OCI-LY3 (cell line): ENCODE data around the gene CHP1.
"Not testable (repeated sequence)": the region's sequence is repeated elsewhere in the genome, so short reads cannot be mapped to it uniquely, and the experiment has no call there.

Experiments
- H2AFZ ChIP-seq: fragments of 200-600, 300-600 bp; shearing (Covaris generic); 2 replicates; pipeline ENCODE4 v1.6.0; 2014; ENCODE audit warnings: antibody characterized with exemption, low read depth, low read length
- H3K27ac ChIP-seq: fragments of 200-600, 300-600 bp; sonication (generic); 2 replicates; pipeline ENCODE4 v1.5.1; 2014; ENCODE audit warnings: mild to moderate bottlenecking, low read length, moderate library complexity, mixed read lengths
- H3K27me3 ChIP-seq: fragments of 200-600, 300-600 bp; sonication (generic); 2 replicates; pipeline ENCODE4 v1.6.1; 2014; ENCODE audit warnings: low read depth, low read length, mixed read lengths
- H3K36me3 ChIP-seq: fragments of 200-600, 300-600 bp; sonication (generic); replicated peaks from 2 replicates; pipeline ENCODE3; 2014; ENCODE audit warnings: low read depth, low read length, mixed read lengths
- H3K4me1 ChIP-seq: fragments of 300-600, 200-600 bp; sonication (generic); 2 replicates; pipeline ENCODE4 v1.6.1; 2014; ENCODE audit warnings: low read length, mixed read lengths
- H3K4me2 ChIP-seq: fragments of 200-600, 300-600 bp; sonication (generic); 2 replicates; pipeline ENCODE4 v1.6.1; 2014; ENCODE audit warnings: low read length, mixed read lengths
- H3K4me3 ChIP-seq: fragments of 300-600, 200-600 bp; sonication (generic); 2 replicates; pipeline ENCODE4 v1.5.1; 2014; ENCODE audit warnings: antibody characterized with exemption, mild to moderate bottlenecking, low read length, moderate library complexity
- H3K79me2 ChIP-seq: fragments of 300-600, 200-600 bp; shearing (Covaris generic); 2 replicates; pipeline ENCODE4 v1.6.1; 2014; ENCODE audit warnings: mild to moderate bottlenecking, low read length, mixed read lengths
- H3K9ac ChIP-seq: fragments of 300-600, 200-600 bp; shearing (Covaris generic); 2 replicates; pipeline ENCODE4 v1.6.0; 2014; ENCODE audit warnings: mild to moderate bottlenecking, low read length, moderate library complexity
- H3K9me3 ChIP-seq: fragments of 200-600, 300-600 bp; shearing (Covaris generic); 2 replicates; pipeline ENCODE4 v1.6.1; 2014; ENCODE audit warnings: low read length, mixed read lengths; ENCODE audit not compliant: insufficient read depth
- H4K20me1 ChIP-seq: fragments of 200-600, 300-600 bp; sonication (generic); 2 replicates; pipeline ENCODE4 v1.6.1; 2016; ENCODE audit warnings: low read length, mixed read lengths; ENCODE audit not compliant: insufficient read depth
- EZH2phosphoT487 ChIP-seq: fragments of 200-600 bp; shearing (Covaris generic); IDR thresholded peaks from 2 replicates; pipeline ENCODE4 v1.6.1; 2018; ENCODE audit warnings: antibody characterized with exemption, mixed run types, low read depth
- TF ChIP-seq, protein P1 (sequence below): fragments of 200-600, 300-600 bp; sonication (generic); IDR thresholded peaks from 2 replicates; pipeline ENCODE4 v1.5.1; 2014; ENCODE audit warnings: antibody characterized with exemption, low read length, low read depth

CHP1 gene

DNA sequence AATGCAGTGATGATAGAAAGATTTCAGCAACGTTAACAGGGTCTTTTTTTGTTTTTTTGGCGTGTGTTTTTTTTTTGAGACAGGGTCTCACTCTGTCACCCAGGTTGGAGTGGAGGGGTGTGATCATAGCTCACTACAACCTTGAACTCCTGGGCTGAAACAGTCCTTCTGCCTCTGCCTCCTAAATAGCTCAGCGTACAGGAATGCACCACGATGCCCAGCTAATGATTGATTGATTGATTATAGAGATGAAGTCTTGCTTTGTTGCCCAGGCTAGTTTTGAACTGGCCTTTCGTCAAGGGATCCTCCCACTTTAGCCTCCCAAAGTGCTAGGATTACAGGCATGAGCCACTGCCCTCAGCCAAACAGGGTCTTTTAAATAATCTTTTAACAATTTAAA lies 7.0 kb downstream of the CHP1 start:
- TF ChIP-seq, protein P1, sequence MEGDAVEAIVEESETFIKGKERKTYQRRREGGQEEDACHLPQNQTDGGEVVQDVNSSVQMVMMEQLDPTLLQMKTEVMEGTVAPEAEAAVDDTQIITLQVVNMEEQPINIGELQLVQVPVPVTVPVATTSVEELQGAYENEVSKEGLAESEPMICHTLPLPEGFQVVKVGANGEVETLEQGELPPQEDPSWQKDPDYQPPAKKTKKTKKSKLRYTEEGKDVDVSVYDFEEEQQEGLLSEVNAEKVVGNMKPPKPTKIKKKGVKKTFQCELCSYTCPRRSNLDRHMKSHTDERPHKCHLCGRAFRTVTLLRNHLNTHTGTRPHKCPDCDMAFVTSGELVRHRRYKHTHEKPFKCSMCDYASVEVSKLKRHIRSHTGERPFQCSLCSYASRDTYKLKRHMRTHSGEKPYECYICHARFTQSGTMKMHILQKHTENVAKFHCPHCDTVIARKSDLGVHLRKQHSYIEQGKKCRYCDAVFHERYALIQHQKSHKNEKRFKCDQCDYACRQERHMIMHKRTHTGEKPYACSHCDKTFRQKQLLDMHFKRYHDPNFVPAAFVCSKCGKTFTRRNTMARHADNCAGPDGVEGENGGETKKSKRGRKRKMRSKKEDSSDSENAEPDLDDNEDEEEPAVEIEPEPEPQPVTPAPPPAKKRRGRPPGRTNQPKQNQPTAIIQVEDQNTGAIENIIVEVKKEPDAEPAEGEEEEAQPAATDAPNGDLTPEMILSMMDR: no peak
- Histone ChIP-seq H2AFZ (no peak overlapping the region), H3K4me2 (no peak overlapping the region)

DNA sequence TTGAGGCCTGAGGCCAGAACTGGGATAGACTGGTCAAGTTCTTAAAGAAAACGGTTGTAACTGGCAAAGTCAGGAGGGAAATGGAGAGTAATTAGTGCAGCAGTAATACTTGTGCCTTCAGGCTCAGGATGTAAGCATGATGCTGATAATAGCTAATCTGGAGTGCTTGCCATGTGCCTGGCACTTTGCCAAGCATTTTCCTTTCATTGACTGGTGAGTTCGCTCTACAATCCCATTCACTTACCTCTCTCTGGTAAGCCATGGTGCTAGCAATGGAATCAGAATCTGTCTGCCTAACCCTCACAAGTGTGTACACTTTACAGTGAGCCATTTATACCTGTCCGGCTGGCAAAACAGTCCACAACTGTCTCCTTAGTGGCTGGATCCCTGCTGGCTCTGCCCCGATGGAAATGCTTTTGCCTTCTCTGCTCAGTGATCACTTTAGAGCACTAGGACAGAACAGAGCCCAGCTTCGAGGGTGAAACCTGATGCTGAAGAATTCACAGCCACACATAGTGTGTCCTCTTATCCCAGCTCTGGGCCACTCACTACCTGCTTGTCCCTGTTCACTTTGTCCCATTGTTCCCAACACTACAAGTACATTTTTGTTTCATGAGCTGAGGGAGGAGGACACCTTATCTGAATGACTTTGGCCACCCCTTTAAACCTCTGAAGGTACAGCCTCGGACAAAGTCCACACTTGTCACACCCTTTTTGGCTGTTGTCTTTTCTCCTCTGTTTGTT lies 10.3 kb downstream of the CHP1 start:
- Histone ChIP-seq H3K4me1 (no peaks in the 10 kb centered on the region), H4K20me1 (no peaks in the 10 kb centered on the region), H2AFZ (no peak overlapping the region), H3K9me3 (no peaks in the 10 kb centered on the region), H3K79me2 (no peaks in the 10 kb centered on the region), H3K9ac (no peak overlapping the region), H3K4me3 (no peak overlapping the region), H3K4me2 (no peak overlapping the region), H3K27me3 (no peaks in the 10 kb centered on the region), H3K36me3 (peaks cover 7% of the 10 kb centered on the region), H3K27ac (no peak overlapping the region)
- TF ChIP-seq, protein P1: no peak
- no peak for TF ChIP-seq EZH2phosphoT487

More for the DNA sequence above, 7.0 kb downstream of the CHP1 start:
- no peaks in the 10 kb centered on the region for H3K9me3 ChIP-seq
- H3K27ac ChIP-seq: no peak overlapping the region
- H3K79me2 ChIP-seq: no peaks in the 10 kb centered on the region
- H4K20me1 ChIP-seq: no peaks in the 10 kb centered on the region
- no peaks in the 10 kb centered on the region for H3K36me3 ChIP-seq
- H3K4me1 ChIP-seq: no peaks in the 10 kb centered on the region
- no peak overlapping the region for H3K4me3 ChIP-seq
- no peaks in the 10 kb centered on the region for H3K27me3 ChIP-seq
- no peak overlapping the region for H3K9ac ChIP-seq

DNA sequence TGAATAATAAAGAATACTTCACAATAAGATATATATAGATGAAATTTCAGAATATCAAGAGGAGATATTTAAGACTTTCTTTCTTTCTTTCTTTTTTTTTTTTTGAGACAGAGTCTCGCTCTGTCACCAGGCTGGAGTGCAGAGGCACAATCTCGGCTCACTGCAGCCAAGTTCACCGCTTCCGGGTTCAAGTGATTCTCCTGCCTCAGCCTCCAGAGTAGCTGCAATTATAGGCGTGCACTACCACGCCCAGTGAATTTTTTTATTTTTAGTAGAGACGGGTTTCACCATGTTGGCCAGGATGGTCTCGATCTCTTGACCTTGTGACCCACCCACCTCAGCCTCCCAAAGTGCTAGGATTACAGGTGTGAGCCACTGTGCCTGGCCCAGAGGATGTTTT lies 19.7 kb downstream of the CHP1 start:
- not testable (repeated sequence) for H3K79me2 ChIP-seq, H3K27ac ChIP-seq, H2AFZ ChIP-seq, H3K4me1 ChIP-seq, H4K20me1 ChIP-seq, H3K27me3 ChIP-seq, H3K4me2 ChIP-seq, H3K9me3 ChIP-seq, H3K9ac ChIP-seq, H3K4me3 ChIP-seq, H3K36me3 ChIP-seq

DNA sequence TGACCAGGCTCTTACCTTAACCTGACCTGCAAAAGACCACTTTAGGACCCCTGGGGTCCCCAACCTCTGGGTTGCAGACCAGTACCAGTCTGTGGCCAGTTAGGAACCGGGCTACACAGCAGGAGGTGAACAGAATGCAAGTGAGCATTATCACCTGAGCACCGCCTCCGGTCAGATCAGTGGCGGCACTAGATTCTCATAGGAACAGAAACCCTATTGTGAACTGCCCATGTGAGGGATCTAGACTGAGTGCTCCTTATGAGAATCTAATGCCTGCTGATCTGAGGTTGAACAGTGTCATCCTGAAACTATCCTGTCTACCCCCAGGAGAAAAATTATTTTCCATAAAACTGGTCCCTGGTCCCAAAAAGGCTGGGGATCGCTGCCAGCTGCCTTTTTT lies 20.3 kb downstream of the CHP1 start:
- H3K4me2 ChIP-seq: no peak overlapping the region
- H3K9me3 ChIP-seq: no peaks in the 10 kb centered on the region

More for the DNA sequence above, 20.3 kb downstream of the CHP1 start:
- Histone ChIP-seq H3K4me3 (no peak overlapping the region), H3K79me2 (no peaks in the 10 kb centered on the region), H3K9ac (no peak overlapping the region), H3K36me3 (no peaks in the 10 kb centered on the region), H4K20me1 (no peaks in the 10 kb centered on the region), H2AFZ (no peak overlapping the region), H3K4me1 (no peaks in the 10 kb centered on the region), H3K27ac (no peak overlapping the region), H3K27me3 (no peaks in the 10 kb centered on the region)
- TF ChIP-seq, protein P1: no peak
- TF ChIP-seq EZH2phosphoT487: no peak
